GM12801 (cell line): Measurements from ENCODE around the gene IL5RA.

ENCODE experiments used
- CTCF ChIP-seq: IDR thresholded peaks from one replicate; pipeline ENCODE4 v1.5.1; 2011; ENCODE audit warnings: control low read depth; ENCODE audit not compliant: insufficient read length; ENCODE audit errors: extremely low read depth

Gene IL5RA

GRCh38 chr3:3064297-3064696 is 45.9 kb downstream of the IL5RA start:
- no peak for TF ChIP-seq CTCF

- no peak for TF ChIP-seq CTCF
Observed at GRCh38 chr3:3059645-3060044, 50.5 kb downstream of the IL5RA start.

GRCh38 chr3:3053974-3054373 is 56.2 kb downstream of the IL5RA start:
- TF ChIP-seq CTCF, result no peak

DNA sequence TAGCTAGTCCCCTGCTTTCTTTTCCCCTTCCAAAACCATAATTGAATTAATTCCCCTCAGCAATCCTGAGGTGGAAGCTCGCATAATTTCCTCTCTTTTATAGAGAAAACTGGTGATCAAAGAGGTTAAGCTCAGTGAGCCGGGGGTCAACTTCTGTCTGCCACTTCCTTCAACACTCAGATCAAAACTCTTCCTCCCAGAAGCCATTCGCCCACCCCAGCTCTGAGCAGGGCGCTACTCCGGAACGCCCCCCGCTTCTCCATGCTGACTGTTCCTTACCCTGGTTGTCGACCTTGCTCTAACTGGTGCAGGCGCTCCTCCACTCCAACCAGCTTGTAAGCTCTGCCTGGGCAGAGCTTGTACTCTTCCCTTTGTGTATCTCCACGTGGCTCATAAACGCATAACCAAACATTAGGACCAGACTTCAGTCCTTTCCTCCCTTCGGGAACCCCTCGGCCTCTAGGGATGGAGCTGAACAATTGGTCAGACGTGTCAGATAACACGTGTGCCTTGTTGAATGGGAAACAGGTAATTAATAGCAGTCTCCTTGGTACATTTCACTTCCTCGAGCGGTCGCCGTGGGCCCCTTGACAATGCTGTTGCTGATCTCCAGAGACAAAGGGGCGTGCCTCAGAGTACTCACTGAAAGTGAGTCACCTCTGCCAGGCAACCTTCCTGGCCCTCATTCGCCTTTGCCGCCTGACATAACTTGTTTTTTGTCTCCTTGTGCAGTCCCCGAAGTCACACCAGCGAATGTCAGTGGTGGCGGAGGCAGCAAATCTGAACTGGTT is 71.8 kb downstream of the IL5RA start:
- TF ChIP-seq CTCF, result no peak

DNA sequence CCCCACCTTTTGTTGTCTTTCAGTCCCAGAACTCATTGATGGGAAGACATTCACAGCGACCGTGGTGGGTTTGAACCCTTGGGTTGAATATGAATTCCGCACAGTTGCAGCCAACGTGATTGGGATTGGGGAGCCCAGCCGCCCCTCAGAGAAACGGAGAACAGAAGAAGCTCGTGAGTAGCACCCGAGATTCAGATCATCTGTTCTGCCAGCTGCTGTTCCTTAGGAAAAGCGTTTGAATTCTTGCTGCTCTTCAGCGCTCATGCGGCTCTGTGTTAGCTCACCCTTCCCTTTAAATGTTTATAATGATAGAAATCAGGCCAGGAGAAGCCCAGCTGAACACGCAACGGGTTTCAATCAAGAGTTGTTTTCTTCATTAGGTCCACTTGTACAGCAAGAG is 73.0 kb downstream of the IL5RA start:
- TF ChIP-seq CTCF, result no peak

GRCh38 chr3:3031326-3031725 is 78.8 kb downstream of the IL5RA start:
- TF ChIP-seq CTCF, result no peak

DNA sequence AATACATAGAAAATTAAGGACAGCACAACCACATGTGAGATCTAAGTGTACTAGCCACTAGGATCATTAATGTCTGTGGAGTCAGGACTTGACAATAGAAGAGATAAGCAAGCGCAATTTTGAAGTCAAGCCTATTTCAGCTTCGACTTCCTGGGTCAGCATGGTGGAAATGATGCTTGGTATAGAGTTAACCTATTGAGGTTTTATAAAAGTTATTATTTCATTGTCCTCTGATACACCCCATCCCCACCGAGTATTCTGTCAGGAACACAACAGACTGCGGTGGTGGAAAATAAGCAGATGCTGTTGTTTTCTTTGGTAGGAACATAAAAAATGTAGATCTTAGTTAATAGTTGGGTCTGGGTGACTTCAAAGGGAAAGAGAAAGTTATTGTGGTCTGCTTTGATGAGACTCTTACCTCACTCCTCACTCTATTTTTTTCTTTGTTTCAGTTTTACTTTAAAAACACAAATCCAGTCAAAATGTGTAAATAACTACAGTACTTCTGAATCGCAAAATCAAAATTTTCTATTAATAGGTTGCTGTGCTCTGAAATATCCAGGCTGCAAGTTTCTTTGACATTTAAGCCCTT is 82.1 kb downstream of the IL5RA start:
- no peak for TF ChIP-seq CTCF
